Measurements from ENCODE around the gene RNU6-1.
A peak's percentile ranks its signal among the peaks of the same experiment; 100 is the strongest.

Gene RNU6-1

DNA sequence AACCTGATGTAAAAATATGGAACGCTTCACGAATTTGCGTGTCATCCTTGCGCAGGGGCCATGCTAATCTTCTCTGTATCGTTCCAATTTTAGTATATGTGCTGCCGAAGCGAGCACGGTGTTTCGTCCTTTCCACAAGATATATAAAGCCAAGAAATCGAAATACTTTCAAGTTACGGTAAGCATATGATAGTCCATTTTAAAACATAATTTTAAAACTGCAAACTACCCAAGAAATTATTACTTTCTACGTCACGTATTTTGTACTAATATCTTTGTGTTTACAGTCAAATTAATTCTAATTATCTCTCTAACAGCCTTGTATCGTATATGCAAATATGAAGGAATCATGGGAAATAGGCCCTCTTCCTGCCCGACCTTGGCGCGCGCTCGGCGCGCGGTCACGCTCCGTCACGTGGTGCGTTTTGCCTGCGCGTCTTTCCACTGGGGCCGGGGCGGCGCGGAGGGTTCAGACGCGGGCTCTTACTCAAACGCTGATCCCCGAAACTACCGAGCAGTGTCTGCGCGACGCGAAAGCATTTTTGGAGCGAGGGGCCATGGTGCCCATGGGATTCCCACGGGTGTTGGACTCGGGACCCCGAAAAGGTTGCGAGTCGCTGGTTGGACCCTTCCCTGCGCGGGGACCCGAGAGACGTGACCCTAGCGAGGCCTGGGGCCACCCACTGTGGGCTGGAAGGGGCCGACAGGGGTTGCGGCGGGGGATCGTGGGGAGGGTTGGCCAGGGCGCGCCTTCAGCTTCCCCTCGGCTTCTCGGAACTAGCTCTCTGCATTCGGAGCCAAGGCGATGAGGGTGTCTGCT is at the start of gene RNU6-1:
Gene RNU6-1, minus strand, starts transcription at position 117 of the 820 bp plus-strand sequence.
- peak; percentile 81 for ATAC-seq
- peak; percentile 97 for TF ChIP-seq ZFP3 (CRISPR knock-in tag; IDR thresholded peaks at IDR 0.05)
- TF ChIP-seq ZC3H10 (CRISPR knock-in tag; IDR thresholded peaks at IDR 0.05), result no peak
- TF ChIP-seq OSR1 (CRISPR knock-in tag; IDR thresholded peaks at IDR 0.05), result no peak
- TF ChIP-seq, protein P1, sequence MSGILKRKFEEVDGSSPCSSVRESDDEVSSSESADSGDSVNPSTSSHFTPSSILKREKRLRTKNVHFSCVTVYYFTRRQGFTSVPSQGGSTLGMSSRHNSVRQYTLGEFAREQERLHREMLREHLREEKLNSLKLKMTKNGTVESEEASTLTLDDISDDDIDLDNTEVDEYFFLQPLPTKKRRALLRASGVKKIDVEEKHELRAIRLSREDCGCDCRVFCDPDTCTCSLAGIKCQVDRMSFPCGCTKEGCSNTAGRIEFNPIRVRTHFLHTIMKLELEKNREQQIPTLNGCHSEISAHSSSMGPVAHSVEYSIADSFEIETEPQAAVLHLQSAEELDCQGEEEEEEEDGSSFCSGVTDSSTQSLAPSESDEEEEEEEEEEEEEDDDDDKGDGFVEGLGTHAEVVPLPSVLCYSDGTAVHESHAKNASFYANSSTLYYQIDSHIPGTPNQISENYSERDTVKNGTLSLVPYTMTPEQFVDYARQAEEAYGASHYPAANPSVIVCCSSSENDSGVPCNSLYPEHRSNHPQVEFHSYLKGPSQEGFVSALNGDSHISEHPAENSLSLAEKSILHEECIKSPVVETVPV (CRISPR knock-in tag; IDR thresholded peaks at IDR 0.05), result no peak
- TF ChIP-seq, protein P2, sequence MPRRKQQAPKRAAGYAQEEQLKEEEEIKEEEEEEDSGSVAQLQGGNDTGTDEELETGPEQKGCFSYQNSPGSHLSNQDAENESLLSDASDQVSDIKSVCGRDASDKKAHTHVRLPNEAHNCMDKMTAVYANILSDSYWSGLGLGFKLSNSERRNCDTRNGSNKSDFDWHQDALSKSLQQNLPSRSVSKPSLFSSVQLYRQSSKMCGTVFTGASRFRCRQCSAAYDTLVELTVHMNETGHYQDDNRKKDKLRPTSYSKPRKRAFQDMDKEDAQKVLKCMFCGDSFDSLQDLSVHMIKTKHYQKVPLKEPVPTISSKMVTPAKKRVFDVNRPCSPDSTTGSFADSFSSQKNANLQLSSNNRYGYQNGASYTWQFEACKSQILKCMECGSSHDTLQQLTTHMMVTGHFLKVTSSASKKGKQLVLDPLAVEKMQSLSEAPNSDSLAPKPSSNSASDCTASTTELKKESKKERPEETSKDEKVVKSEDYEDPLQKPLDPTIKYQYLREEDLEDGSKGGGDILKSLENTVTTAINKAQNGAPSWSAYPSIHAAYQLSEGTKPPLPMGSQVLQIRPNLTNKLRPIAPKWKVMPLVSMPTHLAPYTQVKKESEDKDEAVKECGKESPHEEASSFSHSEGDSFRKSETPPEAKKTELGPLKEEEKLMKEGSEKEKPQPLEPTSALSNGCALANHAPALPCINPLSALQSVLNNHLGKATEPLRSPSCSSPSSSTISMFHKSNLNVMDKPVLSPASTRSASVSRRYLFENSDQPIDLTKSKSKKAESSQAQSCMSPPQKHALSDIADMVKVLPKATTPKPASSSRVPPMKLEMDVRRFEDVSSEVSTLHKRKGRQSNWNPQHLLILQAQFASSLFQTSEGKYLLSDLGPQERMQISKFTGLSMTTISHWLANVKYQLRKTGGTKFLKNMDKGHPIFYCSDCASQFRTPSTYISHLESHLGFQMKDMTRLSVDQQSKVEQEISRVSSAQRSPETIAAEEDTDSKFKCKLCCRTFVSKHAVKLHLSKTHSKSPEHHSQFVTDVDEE (CRISPR knock-in tag; IDR thresholded peaks at IDR 0.05), result peak; percentile 100
- TF ChIP-seq ZFP30 (CRISPR knock-in tag; IDR thresholded peaks at IDR 0.05), result no peak
- peak; percentile 100; the same call in 1 of the 2 replicates for TF ChIP-seq CSDC2 (CRISPR knock-in tag; IDR thresholded peaks at IDR 0.05)

DNA sequence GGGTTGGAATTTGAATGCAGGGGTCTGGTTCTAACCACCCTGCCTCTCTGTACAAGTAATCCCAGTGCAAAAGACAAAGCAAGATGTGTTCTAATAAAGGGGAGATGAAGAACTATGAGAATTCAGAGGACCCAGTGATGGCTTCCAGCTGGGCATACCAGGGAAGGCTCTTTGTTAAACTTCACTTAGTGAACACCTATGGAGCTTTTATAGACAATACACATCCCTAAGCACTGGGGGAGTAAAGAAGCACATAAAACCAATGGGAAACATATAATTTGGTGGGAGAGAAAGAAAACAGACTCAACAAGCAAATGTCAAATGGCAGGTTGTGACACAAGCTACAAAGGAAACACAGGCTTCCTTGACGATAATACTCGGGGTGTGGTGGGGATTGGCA is 47.9 kb upstream of the RNU6-1 start:
- ATAC-seq, result no peak
- no peak for TF ChIP-seq TOX (CRISPR knock-in tag; IDR thresholded peaks at IDR 0.05; ENCODE audit: borderline replicate concordance)
- no peak for TF ChIP-seq ZNF565 (CRISPR knock-in tag; conservative IDR thresholded peaks at IDR 0.05; ENCODE audit: low read depth)
- no peak for TF ChIP-seq OSR1 (CRISPR knock-in tag; IDR thresholded peaks at IDR 0.05)
- no peak for TF ChIP-seq ZFP3 (CRISPR knock-in tag; IDR thresholded peaks at IDR 0.05)
- TF ChIP-seq TCF4 (CRISPR knock-in tag; IDR thresholded peaks at IDR 0.05; ENCODE audit: borderline replicate concordance), result no peak
- no peak for TF ChIP-seq CSDC2 (CRISPR knock-in tag; IDR thresholded peaks at IDR 0.05)
- TF ChIP-seq RARB (CRISPR knock-in tag; IDR thresholded peaks at IDR 0.05), result no peak
- no peak for TF ChIP-seq ZC3H10 (CRISPR knock-in tag; IDR thresholded peaks at IDR 0.05)
- no peak for TF ChIP-seq SNAI2 (CRISPR knock-in tag; IDR thresholded peaks at IDR 0.05)
- TF ChIP-seq, protein P1 (CRISPR knock-in tag; IDR thresholded peaks at IDR 0.05), result no peak
- no peak for TF ChIP-seq BACH2 (CRISPR knock-in tag; IDR thresholded peaks at IDR 0.05; ENCODE audit: borderline replicate concordance)
- TF ChIP-seq ISL1 (CRISPR knock-in tag; IDR thresholded peaks at IDR 0.05), result no peak
- TF ChIP-seq ZNF8 (CRISPR knock-in tag; IDR thresholded peaks at IDR 0.05), result no peak
- TF ChIP-seq, protein P3, sequence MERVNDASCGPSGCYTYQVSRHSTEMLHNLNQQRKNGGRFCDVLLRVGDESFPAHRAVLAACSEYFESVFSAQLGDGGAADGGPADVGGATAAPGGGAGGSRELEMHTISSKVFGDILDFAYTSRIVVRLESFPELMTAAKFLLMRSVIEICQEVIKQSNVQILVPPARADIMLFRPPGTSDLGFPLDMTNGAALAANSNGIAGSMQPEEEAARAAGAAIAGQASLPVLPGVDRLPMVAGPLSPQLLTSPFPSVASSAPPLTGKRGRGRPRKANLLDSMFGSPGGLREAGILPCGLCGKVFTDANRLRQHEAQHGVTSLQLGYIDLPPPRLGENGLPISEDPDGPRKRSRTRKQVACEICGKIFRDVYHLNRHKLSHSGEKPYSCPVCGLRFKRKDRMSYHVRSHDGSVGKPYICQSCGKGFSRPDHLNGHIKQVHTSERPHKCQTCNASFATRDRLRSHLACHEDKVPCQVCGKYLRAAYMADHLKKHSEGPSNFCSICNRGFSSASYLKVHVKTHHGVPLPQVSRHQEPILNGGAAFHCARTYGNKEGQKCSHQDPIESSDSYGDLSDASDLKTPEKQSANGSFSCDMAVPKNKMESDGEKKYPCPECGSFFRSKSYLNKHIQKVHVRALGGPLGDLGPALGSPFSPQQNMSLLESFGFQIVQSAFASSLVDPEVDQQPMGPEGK (CRISPR knock-in tag; IDR thresholded peaks at IDR 0.05; ENCODE audit: borderline replicate concordance), result no peak
- no peak for TF ChIP-seq PPARA (CRISPR knock-in tag; IDR thresholded peaks at IDR 0.05; ENCODE audit: borderline replicate concordance)
- no peak for TF ChIP-seq ARNTL (CRISPR knock-in tag; IDR thresholded peaks at IDR 0.05; ENCODE audit: borderline replicate concordance, low read depth)
- TF ChIP-seq, protein P4, sequence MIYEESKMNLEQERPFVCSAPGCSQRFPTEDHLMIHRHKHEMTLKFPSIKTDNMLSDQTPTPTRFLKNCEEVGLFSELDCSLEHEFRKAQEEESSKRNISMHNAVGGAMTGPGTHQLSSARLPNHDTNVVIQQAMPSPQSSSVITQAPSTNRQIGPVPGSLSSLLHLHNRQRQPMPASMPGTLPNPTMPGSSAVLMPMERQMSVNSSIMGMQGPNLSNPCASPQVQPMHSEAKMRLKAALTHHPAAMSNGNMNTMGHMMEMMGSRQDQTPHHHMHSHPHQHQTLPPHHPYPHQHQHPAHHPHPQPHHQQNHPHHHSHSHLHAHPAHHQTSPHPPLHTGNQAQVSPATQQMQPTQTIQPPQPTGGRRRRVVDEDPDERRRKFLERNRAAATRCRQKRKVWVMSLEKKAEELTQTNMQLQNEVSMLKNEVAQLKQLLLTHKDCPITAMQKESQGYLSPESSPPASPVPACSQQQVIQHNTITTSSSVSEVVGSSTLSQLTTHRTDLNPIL (CRISPR knock-in tag; IDR thresholded peaks at IDR 0.05; ENCODE audit: low read depth), result no peak
- TF ChIP-seq, protein P2 (CRISPR knock-in tag; IDR thresholded peaks at IDR 0.05), result no peak
- TF ChIP-seq ZFP30 (CRISPR knock-in tag; IDR thresholded peaks at IDR 0.05), result no peak
- TF ChIP-seq ZNF70 (CRISPR knock-in tag; IDR thresholded peaks at IDR 0.05), result no peak
